ENCODE data around the gene GMPPA.

The GMPPA gene

DNA sequence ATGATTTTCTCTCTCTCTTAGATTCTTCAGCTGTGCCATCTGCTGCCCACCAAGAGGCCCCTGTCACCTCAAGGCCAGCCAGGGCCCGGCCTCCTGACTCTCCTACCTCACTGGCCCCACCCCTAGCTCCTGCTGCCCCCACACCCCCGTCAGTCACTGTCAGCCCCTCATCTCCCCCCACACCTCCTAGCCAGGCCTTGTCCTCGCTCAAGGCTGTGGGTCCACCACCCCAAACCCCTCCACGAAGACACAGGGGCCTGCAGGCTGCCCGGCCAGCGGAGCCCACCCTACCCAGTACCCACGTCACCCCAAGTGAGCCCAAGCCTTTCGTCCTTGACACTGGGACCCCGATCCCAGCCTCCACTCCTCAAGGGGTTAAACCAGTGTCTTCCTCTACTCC, 9.4 kb upstream of the GMPPA start:
- no peak for ATAC-seq
- TF ChIP-seq GLIS3 (CRISPR knock-in tag; IDR thresholded peaks at IDR 0.05) (no peak), OSR1 (CRISPR knock-in tag; IDR thresholded peaks at IDR 0.05) (no peak), ZC3H10 (CRISPR knock-in tag; IDR thresholded peaks at IDR 0.05) (no peak), BACH2 (CRISPR knock-in tag; IDR thresholded peaks at IDR 0.05; ENCODE audit: borderline replicate concordance) (no peak), TSHZ2 (CRISPR knock-in tag; IDR thresholded peaks at IDR 0.05) (no peak), TCF4 (CRISPR knock-in tag; IDR thresholded peaks at IDR 0.05; ENCODE audit: borderline replicate concordance) (no peak), ZNF8 (CRISPR knock-in tag; IDR thresholded peaks at IDR 0.05) (no peak), RARB (CRISPR knock-in tag; IDR thresholded peaks at IDR 0.05) (no peak), PPARA (CRISPR knock-in tag; IDR thresholded peaks at IDR 0.05; ENCODE audit: borderline replicate concordance) (no peak), SNAI2 (CRISPR knock-in tag; IDR thresholded peaks at IDR 0.05) (no peak), ESRRG (CRISPR knock-in tag; IDR thresholded peaks at IDR 0.05) (no peak), POU6F1 (CRISPR knock-in tag; IDR thresholded peaks at IDR 0.05; ENCODE audit: borderline replicate concordance, low read depth) (no peak), CSDC2 (CRISPR knock-in tag; IDR thresholded peaks at IDR 0.05) (no peak), ZFP3 (CRISPR knock-in tag; IDR thresholded peaks at IDR 0.05) (no peak), ZFP30 (CRISPR knock-in tag; IDR thresholded peaks at IDR 0.05) (no peak)
- TF ChIP-seq, protein P1, sequence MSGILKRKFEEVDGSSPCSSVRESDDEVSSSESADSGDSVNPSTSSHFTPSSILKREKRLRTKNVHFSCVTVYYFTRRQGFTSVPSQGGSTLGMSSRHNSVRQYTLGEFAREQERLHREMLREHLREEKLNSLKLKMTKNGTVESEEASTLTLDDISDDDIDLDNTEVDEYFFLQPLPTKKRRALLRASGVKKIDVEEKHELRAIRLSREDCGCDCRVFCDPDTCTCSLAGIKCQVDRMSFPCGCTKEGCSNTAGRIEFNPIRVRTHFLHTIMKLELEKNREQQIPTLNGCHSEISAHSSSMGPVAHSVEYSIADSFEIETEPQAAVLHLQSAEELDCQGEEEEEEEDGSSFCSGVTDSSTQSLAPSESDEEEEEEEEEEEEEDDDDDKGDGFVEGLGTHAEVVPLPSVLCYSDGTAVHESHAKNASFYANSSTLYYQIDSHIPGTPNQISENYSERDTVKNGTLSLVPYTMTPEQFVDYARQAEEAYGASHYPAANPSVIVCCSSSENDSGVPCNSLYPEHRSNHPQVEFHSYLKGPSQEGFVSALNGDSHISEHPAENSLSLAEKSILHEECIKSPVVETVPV (CRISPR knock-in tag; IDR thresholded peaks at IDR 0.05), result no peak
- TF ChIP-seq, protein P2, sequence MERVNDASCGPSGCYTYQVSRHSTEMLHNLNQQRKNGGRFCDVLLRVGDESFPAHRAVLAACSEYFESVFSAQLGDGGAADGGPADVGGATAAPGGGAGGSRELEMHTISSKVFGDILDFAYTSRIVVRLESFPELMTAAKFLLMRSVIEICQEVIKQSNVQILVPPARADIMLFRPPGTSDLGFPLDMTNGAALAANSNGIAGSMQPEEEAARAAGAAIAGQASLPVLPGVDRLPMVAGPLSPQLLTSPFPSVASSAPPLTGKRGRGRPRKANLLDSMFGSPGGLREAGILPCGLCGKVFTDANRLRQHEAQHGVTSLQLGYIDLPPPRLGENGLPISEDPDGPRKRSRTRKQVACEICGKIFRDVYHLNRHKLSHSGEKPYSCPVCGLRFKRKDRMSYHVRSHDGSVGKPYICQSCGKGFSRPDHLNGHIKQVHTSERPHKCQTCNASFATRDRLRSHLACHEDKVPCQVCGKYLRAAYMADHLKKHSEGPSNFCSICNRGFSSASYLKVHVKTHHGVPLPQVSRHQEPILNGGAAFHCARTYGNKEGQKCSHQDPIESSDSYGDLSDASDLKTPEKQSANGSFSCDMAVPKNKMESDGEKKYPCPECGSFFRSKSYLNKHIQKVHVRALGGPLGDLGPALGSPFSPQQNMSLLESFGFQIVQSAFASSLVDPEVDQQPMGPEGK (CRISPR knock-in tag; IDR thresholded peaks at IDR 0.05; ENCODE audit: borderline replicate concordance), result no peak
- TF ChIP-seq, protein P3, sequence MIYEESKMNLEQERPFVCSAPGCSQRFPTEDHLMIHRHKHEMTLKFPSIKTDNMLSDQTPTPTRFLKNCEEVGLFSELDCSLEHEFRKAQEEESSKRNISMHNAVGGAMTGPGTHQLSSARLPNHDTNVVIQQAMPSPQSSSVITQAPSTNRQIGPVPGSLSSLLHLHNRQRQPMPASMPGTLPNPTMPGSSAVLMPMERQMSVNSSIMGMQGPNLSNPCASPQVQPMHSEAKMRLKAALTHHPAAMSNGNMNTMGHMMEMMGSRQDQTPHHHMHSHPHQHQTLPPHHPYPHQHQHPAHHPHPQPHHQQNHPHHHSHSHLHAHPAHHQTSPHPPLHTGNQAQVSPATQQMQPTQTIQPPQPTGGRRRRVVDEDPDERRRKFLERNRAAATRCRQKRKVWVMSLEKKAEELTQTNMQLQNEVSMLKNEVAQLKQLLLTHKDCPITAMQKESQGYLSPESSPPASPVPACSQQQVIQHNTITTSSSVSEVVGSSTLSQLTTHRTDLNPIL (CRISPR knock-in tag; IDR thresholded peaks at IDR 0.05; ENCODE audit: low read depth), result no peak

DNA sequence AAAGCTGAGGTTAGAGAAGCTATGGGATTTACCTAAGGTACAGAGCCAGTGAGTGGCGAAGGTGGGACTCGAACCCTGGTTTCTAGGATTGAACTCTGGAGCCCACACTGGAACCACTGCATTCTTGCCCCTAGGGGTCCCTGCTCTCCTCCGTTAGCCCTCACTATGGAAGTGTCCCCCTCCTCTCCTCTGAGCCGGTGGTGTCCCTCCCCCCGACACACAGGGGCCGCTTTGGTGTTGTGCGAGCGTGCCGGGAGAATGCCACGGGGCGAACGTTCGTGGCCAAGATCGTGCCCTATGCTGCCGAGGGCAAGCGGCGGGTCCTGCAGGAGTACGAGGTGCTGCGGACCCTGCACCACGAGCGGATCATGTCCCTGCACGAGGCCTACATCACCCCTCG, 8.5 kb upstream of the GMPPA start:
- ATAC-seq, result no peak
- TF ChIP-seq RARB (CRISPR knock-in tag; IDR thresholded peaks at IDR 0.05) (no peak), CSDC2 (CRISPR knock-in tag; IDR thresholded peaks at IDR 0.05) (no peak), ZNF565 (CRISPR knock-in tag; conservative IDR thresholded peaks at IDR 0.05; ENCODE audit: low read depth) (no peak), ZFP30 (CRISPR knock-in tag; IDR thresholded peaks at IDR 0.05) (no peak), BACH2 (CRISPR knock-in tag; IDR thresholded peaks at IDR 0.05; ENCODE audit: borderline replicate concordance) (no peak), PPARA (CRISPR knock-in tag; IDR thresholded peaks at IDR 0.05; ENCODE audit: borderline replicate concordance) (no peak), POU6F1 (CRISPR knock-in tag; IDR thresholded peaks at IDR 0.05; ENCODE audit: borderline replicate concordance, low read depth) (no peak), ARNTL (CRISPR knock-in tag; IDR thresholded peaks at IDR 0.05; ENCODE audit: borderline replicate concordance, low read depth) (no peak), OSR1 (CRISPR knock-in tag; IDR thresholded peaks at IDR 0.05) (no peak), ZNF70 (CRISPR knock-in tag; IDR thresholded peaks at IDR 0.05) (no peak), GLIS3 (CRISPR knock-in tag; IDR thresholded peaks at IDR 0.05) (no peak), ISL1 (CRISPR knock-in tag; IDR thresholded peaks at IDR 0.05) (no peak), ZNF8 (CRISPR knock-in tag; IDR thresholded peaks at IDR 0.05) (no peak)
- TF ChIP-seq, protein P3 (CRISPR knock-in tag; IDR thresholded peaks at IDR 0.05; ENCODE audit: low read depth), result no peak
- TF ChIP-seq, protein P2 (CRISPR knock-in tag; IDR thresholded peaks at IDR 0.05; ENCODE audit: borderline replicate concordance), result no peak
